Measurements from ENCODE around the gene FUS. TPM values are rescaled to one million over a fixed set of nuclear protein-coding genes. Genes with fewer than 3 reads are reported as not detected.

The FUS gene
- total RNA-seq, 1 donor = 183 TPM

DNA sequence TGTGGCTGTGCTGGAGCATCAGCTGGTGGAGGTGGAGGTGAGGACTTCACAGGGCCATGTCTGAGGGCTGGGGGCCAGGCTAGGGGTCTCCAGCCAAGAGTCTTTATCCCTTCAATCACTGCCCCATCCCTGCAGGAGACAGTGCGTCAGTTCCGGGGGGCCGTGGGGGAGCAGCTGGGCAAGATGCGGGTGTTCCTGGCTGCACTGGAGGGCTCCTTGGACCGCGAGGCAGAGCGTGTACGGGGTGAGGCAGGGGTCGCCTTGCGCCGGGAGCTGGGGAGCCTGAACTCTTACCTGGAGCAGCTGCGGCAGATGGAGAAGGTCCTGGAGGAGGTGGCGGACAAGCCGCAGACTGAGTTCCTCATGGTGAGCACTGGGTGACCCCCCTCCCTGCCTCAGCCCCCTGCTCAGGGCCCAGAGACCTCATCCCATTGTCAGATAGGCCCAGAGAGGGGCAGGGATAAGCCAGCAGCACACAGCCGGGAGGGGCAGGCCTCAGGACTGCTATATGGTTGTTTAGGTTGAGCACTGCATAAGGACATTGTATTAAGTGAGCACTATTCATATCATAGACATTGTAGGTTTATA lies 39.3 kb downstream of the FUS start:
- Histone ChIP-seq H3K27me3 (ENCODE audit: insufficient read depth, low read length) (peaks cover 42% of the 10 kb centered on the region), H3K4me3 (ENCODE audit: low read length) (no peak overlapping the region), H3K4me1 (ENCODE audit: insufficient read depth, low read length) (peaks cover 32% of the 10 kb centered on the region), H3K9me3 (ENCODE audit: low read depth, low read length) (no peaks in the 10 kb centered on the region)

DNA sequence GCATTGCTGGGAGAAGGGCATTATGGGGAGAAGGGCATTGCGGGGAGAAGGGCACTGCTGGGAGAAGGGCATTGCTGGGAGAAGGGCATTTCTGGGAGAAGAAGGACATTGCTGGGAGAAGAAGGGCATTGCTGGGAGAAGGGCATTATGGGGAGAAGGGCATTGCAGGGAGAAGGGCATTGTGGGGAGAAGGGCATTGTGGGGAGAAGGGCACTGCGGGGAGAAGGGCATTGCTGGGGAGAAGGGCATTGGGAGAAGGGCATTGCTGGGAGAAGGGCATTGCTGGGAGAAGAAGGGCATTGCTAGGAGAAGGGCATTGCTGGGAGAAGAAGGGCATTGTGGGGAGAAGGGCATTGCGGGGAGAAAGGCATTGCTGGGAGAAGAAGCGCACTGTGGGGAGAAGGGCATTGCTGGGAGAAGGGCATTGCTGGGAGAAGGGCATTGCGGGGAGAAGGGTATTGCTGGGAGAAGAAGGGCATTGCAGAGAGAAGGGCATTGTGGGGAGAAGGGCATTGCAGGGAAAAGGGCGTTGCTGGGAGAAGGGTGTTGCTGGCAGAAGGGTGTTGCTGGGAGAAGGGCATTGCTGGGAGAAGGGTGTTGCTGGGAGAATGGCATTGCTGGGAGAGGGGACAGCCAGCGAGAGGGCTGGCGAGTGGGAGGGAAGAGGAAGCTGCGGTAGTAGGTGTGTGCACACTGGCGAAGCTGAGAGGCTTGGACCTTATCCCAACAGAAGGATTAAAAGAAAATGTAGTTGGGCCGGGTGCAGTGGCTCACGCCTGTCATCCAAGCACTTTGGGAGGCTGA lies 41.6 kb downstream of the FUS start:
- no peak overlapping the region for H3K4me3 ChIP-seq (ENCODE audit: low read length)
- peaks cover 23% of the 10 kb centered on the region for H3K27me3 ChIP-seq (ENCODE audit: insufficient read depth, low read length)
- H3K9me3 ChIP-seq (ENCODE audit: low read depth, low read length) = no peaks in the 10 kb centered on the region
- peaks cover 9% of the 10 kb centered on the region for H3K4me1 ChIP-seq (ENCODE audit: insufficient read depth, low read length)

- peaks cover 9% of the 10 kb centered on the region for H3K27me3 ChIP-seq (ENCODE audit: insufficient read depth, low read length)
- H3K9me3 ChIP-seq (ENCODE audit: low read depth, low read length) = no peaks in the 10 kb centered on the region
- H3K4me3 ChIP-seq (ENCODE audit: low read length) = no peak overlapping the region
- H3K4me1 ChIP-seq (ENCODE audit: insufficient read depth, low read length) = no peaks in the 10 kb centered on the region
Measured at GRCh38 chr16:31223044-31223443, 43.1 kb downstream of the FUS start.

- H3K27me3 ChIP-seq (ENCODE audit: insufficient read depth, low read length) = peaks cover 4% of the 10 kb centered on the region
- no peaks in the 10 kb centered on the region for H3K4me1 ChIP-seq (ENCODE audit: insufficient read depth, low read length)
- no peak overlapping the region for H3K4me3 ChIP-seq (ENCODE audit: low read length)
- no peaks in the 10 kb centered on the region for H3K9me3 ChIP-seq (ENCODE audit: low read depth, low read length)
Measured at GRCh38 chr16:31224092-31224955, 44.4 kb downstream of the FUS start.

- Histone ChIP-seq H3K9me3 (ENCODE audit: low read depth, low read length) (no peaks in the 10 kb centered on the region), H3K4me1 (ENCODE audit: insufficient read depth, low read length) (no peaks in the 10 kb centered on the region), H3K27me3 (ENCODE audit: insufficient read depth, low read length) (peaks cover 4% of the 10 kb centered on the region), H3K4me3 (ENCODE audit: low read length) (no peak overlapping the region)
Measured at GRCh38 chr16:31225193-31225592, 45.3 kb downstream of the FUS start.

DNA sequence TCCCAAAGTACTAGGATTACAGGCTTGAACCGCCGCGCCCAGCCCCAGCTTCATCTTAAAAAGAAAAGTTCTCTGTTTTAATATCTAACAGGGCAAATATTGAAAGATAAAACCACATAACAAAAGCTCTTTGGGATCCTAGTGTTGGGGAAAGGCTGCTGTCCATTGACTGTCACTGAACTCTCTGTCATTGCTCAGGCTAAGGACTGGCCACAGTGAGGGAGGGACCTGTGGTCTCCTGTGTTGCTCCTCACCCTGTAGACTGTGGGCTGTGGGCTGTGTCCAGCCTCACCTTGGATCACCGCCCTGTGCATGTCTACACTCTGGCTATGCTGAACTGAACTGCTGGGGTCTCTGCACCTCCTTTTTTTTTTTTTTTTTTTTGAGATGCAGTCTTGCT lies 48.3 kb downstream of the FUS start:
- Histone ChIP-seq H3K4me1 (ENCODE audit: insufficient read depth, low read length) (no peaks in the 10 kb centered on the region), H3K4me3 (ENCODE audit: low read length) (no peak overlapping the region), H3K27me3 (ENCODE audit: insufficient read depth, low read length) (no peaks in the 10 kb centered on the region), H3K9me3 (ENCODE audit: low read depth, low read length) (no peaks in the 10 kb centered on the region)

- Histone ChIP-seq H3K9me3 (ENCODE audit: low read depth, low read length) (no peaks in the 10 kb centered on the region), H3K4me1 (ENCODE audit: insufficient read depth, low read length) (no peaks in the 10 kb centered on the region), H3K4me3 (ENCODE audit: low read length) (no peak overlapping the region), H3K27me3 (ENCODE audit: insufficient read depth, low read length) (no peaks in the 10 kb centered on the region)
Measured at GRCh38 chr16:31229501-31229900, 49.6 kb downstream of the FUS start.

DNA sequence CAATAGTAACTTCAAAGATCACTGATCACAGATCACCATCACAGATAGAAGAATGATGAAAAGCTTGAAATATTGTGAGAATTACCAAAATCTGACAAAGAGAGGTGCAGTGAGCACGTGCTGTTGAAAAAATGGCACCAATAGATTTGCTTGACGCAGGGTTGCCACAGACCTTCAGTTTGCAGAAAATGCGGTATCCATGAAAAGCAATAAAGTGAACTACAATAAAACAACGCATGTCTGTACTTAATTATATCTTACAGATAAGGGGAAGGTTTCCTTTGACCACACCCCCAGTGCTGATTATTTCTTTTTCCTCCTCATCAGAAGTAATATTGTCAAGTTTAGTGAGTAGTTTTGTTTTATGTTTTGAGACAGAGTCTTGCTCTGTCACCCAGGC lies 58.1 kb downstream of the FUS start:
- Histone ChIP-seq H3K4me3 (ENCODE audit: low read length) (no peak overlapping the region), H3K27me3 (ENCODE audit: insufficient read depth, low read length) (no peaks in the 10 kb centered on the region), H3K9me3 (ENCODE audit: low read depth, low read length) (no peaks in the 10 kb centered on the region), H3K4me1 (ENCODE audit: insufficient read depth, low read length) (peaks cover 18% of the 10 kb centered on the region)

Other genes starting within 250 kb of the FUS start
- 11.3 TPM for gene ORAI3, start 231.1 kb upstream of the FUS start, total RNA-seq
- gene SETD1A, start 222.4 kb upstream of the FUS start, total RNA-seq = 16.1 TPM
- gene HSD3B7, start 194.9 kb upstream of the FUS start, total RNA-seq = 0.73 TPM
- 0.63 TPM for gene STX1B, start 169.5 kb upstream of the FUS start, total RNA-seq
- 16.5 TPM for gene STX4, start 146.6 kb upstream of the FUS start, total RNA-seq
- 10.7 TPM for gene ZNF668, start 105.9 kb upstream of the FUS start, total RNA-seq
- 9.6 TPM for gene ZNF646, start 105.7 kb upstream of the FUS start, total RNA-seq
- 1.0 TPM for gene PRSS53, start 91.2 kb upstream of the FUS start, total RNA-seq
- gene VKORC1, start 85.3 kb upstream of the FUS start, total RNA-seq = 27.1 TPM
- gene BCKDK, start 71.8 kb upstream of the FUS start, total RNA-seq = 11.0 TPM
- gene KAT8, start 62.5 kb upstream of the FUS start, total RNA-seq = 76.5 TPM
- not detected for gene PRSS8, start 44.4 kb upstream of the FUS start, total RNA-seq
- gene PRSS36, start 30.1 kb upstream of the FUS start, total RNA-seq = 1.2 TPM
- 93.3 TPM for gene PYCARD, start 22.6 kb downstream of the FUS start, total RNA-seq
- gene TRIM72, start 34.0 kb downstream of the FUS start, total RNA-seq = 0.10 TPM
- gene PYDC1, start 37.0 kb downstream of the FUS start, total RNA-seq = not detected
- 127 TPM for gene ITGAM, start 79.8 kb downstream of the FUS start, total RNA-seq
- 190 TPM for gene ITGAX, start 175.0 kb downstream of the FUS start, total RNA-seq
- under 0.01 TPM for gene ITGAD, start 213.2 kb downstream of the FUS start, total RNA-seq
- not detected for gene COX6A2, start 248.2 kb downstream of the FUS start, total RNA-seq